Pancreas (tissue), 10 donors: Measurements from ENCODE around the gene MC4R. TPM values are rescaled to one million over a fixed set of nuclear protein-coding genes. Genes with fewer than 3 reads are reported as not detected.
A peak's percentile ranks its signal among the peaks of the same experiment; 100 is the strongest.
"Not testable (repeated sequence)": the region's sequence is repeated elsewhere in the genome, so short reads cannot be mapped to it uniquely, and the experiment has no call there.

Source experiments
- ATAC-seq, 4 donors: fragments of 200-7000 bp; cut with Tn5 transposase; one replicate each; pipeline versions ENCODE4 v1.8.0 to v1.9.1; 2020; ENCODE audit warnings: mild to moderate bottlenecking in 4 of 4, moderate library complexity in 4 of 4
- DNase-seq, 6 donors: peaks; one replicate each; pipeline ENCODE4 v3.0.0-alpha.2; 2020
- FAIRE-seq: peaks from 2 replicates; lab custom pipeline; 2012; peaks lifted over from hg19 to GRCh38; lab: Jason Lieb, UNC
- H3K27ac ChIP-seq, 4 donors: fragments of 200-600 bp; sonication (generic); 1 replicate in 3 of 4; 2 replicates in 1 of 4; pipeline versions ENCODE4 v1.5.0 to v1.8.0; 2020
- H3K27me3 ChIP-seq, 4 donors: fragments of 200-600 bp; one replicate each; pipeline ENCODE4 v1.8.0; 2021
- H3K36me3 ChIP-seq, 3 donors: fragments of 200-600 bp; sonication (generic) in 1 of 3; one replicate each; pipeline versions ENCODE4 v1.5.0 to v1.8.0; 2020 to 2021
- H3K4me1 ChIP-seq, 3 donors: fragments of 200-600 bp; one replicate each; pipeline ENCODE4 v1.8.0; 2021
- H3K4me3 ChIP-seq, 4 donors: fragments of 200-600 bp; sonication (generic) in 2 of 4; one replicate each; pipeline versions ENCODE4 v1.5.0 to v1.8.0; 2020 to 2021
- H3K9me3 ChIP-seq, 4 donors: fragments of 200-600 bp; one replicate each; pipeline ENCODE4 v1.8.0; 2021
- WGBS, 2 donors: extraction: QIAGEN DNeasy Blood & Tissue Kit; methylation state at CpG; one replicate each; pipeline ENCODE4 v1.1.7; 2013; 5-methylcytosine and 5-hydroxymethylcytosine counted together
- intact Hi-C, 3 donors: fragments of 100-400 bp; cut with DNase I; formaldehyde crosslinking; loops; one replicate each; pipeline versions ENCODE4 v1.11.1 to v1.14.2; 2022
- polyA plus RNA-seq, 2 donors: library from polyadenylated mRNA; stranded (reverse); fragments of 200-250 nt; gene quantifications; one replicate each; pipeline ENCODE4 v1.2.3, GENCODE V29; 2013
- total RNA-seq, 6 donors: library from RNA; stranded (reverse); fragmentation: NEBNext Ultra II Directional in 4 of 6; extraction: Animal tissue kit (Norgen Biotek cat#: 25700) in 4 of 6; gene quantifications; one replicate each; pipeline versions ENCODE4 v1.2.1 to v1.2.4, GENCODE V29; 2021 to 2023
- TF ChIP-seq, protein P1 (sequence below), 4 donors: fragments of 200-600 bp; sonication (generic) in 3 of 4; IDR thresholded peaks; one replicate each; pipeline versions ENCODE4 v1.5.0 to v1.8.0; 2021; ENCODE audit warnings: antibody characterized with exemption in 4 of 4
- donor health status: healthy with polysubstance abuse.
- donor health status: DM: no; HTN: no; CAD: no; lungs with moderate emphysema.
- donor health status: DM: no; HTN: no; CAD: no.
- donor health status: control.
- donor health status: control.
- donor health status: Bipolar disorder and iron deficiency.
- donor health status: DM: yes; HTN: yes; CAD: no.
- donor health status: DM: no; HTN: no; CAD: no.
- donor health status: DM: no; HTN: no; CAD: no.
- donor health status: DM: yes; HTN: yes; CAD: no.

Gene MC4R
- not detected for total RNA-seq
- under 1 TPM in 1 of 2 donors, not detected in 1; 0.05 TPM for polyA plus RNA-seq

DNA sequence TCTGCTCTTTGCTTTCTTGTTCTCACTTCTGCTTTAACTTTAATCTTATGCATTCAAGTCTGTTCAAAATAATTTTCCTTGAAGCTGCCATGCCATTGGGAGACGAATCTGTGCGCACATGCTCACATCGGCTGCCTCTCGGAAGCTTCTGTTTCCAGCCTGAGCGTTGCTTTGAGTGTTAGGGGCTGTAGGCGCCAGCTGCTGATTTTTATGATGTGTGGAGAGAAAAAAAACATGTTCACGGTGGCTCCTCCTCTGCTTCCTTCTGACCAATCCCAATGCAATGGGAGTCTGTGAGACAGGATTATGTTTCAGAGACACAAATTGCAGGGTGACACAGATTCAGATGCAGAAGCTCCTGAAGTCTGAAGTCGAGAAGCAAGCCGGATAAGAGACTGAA lies at the start of gene MC4R:
MC4R (minus strand) TSS at position 180 of the 400 bp plus-strand sequence. CDS start 426 bp downstream, outside the sequence.
- 1 to 2% methylated on average over 9 of the region's 9 CpGs for WGBS, 2 donors
- TF ChIP-seq, protein P1, sequence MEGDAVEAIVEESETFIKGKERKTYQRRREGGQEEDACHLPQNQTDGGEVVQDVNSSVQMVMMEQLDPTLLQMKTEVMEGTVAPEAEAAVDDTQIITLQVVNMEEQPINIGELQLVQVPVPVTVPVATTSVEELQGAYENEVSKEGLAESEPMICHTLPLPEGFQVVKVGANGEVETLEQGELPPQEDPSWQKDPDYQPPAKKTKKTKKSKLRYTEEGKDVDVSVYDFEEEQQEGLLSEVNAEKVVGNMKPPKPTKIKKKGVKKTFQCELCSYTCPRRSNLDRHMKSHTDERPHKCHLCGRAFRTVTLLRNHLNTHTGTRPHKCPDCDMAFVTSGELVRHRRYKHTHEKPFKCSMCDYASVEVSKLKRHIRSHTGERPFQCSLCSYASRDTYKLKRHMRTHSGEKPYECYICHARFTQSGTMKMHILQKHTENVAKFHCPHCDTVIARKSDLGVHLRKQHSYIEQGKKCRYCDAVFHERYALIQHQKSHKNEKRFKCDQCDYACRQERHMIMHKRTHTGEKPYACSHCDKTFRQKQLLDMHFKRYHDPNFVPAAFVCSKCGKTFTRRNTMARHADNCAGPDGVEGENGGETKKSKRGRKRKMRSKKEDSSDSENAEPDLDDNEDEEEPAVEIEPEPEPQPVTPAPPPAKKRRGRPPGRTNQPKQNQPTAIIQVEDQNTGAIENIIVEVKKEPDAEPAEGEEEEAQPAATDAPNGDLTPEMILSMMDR (IDR thresholded peaks at IDR 0.05), result no peak
- Histone ChIP-seq H3K27me3 (no peaks in the 10 kb centered on the region), H3K9me3 (no peaks in the 10 kb centered on the region), H3K36me3 (no peaks in the 10 kb centered on the region), H3K27ac (no peak within 1 kb of the TSS), H3K4me1 (no peaks in the 10 kb centered on the region), H3K4me3 (no peak within 1 kb of the TSS)
- intact Hi-C loops, result no loop called here
- FAIRE-seq (no peak), DNase-seq (no peak), ATAC-seq (peak in 3 of 4 donors; percentile 28 to 53 (median 53))

DNA sequence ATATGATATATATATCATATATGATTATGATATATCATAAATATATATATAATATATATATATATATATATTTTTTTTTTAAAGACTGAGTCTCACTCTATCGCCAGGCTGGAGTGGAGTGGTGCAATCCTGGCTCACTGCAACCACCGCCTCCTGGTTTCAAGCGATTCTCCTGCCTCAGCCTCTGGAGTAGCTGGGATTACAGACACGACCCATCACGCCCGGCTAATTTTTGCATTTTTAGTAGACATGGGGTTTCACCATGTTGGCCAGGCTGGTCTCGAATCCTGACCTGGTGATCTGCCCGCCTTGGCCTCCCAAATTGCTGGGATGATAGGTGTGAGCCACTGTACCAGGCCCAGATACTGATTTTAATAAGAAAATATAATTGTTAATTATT lies 49.7 kb upstream of the MC4R start:
- 79 to 89% methylated on average over 8 of the region's 8 CpGs for WGBS, 2 donors

DNA sequence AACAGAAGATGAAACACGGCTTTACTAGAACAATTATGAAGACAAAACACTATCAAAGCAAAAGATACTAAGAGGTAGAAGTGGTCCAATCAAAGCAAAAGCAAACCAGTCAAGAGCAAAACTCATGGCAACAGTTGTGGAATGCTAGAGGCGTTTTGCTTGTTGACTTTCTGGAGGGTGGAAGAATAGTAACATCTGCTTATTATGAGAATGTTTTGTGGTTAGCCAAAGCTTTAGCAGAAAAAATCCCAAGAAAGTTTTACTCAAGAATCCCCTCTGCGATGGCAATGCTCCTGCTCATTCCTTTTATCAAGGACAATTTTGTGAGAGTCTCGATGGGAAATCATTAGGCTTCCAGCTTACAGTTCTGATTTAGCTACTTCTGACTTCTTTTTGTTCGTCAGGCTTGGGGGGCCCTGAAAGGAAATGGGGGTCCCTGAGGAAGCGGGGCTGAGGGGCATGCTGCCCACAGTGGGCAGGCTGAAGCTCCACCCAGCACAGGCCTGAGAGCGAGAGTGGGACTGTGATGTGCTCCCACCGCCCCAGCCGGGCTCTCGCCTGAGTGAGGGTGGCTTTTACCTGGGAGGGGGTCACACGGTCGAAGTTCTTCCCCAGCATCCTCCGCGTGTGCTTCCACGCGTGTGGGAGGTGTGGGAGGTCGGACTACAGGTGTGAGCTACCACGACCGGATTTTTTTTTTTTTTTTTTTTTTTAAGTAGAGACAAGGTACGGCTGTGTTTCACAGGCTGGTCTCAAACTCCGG lies 49.0 kb upstream of the MC4R start:
- FAIRE-seq, result no peak
- intact Hi-C loops, result no loop called here
- no peaks in the 10 kb centered on the region for H3K27me3 ChIP-seq
- no peaks in the 10 kb centered on the region for H3K36me3 ChIP-seq
- TF ChIP-seq, protein P1 (IDR thresholded peaks at IDR 0.05), result no peak
- no peaks in the 10 kb centered on the region for H3K9me3 ChIP-seq
- 65 to 75% methylated on average over 21 of the region's 21 CpGs for WGBS, 2 donors
- no peak overlapping the region for H3K4me3 ChIP-seq
- no peaks in the 10 kb centered on the region for H3K4me1 ChIP-seq
- DNase-seq, result peak in 1 of 6 donors; percentile 34
- H3K27ac ChIP-seq, result no peak overlapping the region
- no peak for ATAC-seq

More for the DNA sequence above, 49.7 kb upstream of the MC4R start:
- H3K4me1 ChIP-seq, FAIRE-seq, H3K27ac ChIP-seq, H3K9me3 ChIP-seq, H3K4me3 ChIP-seq, H3K27me3 ChIP-seq, H3K36me3 ChIP-seq, DNase-seq, intact Hi-C loops, ATAC-seq: not testable (repeated sequence)

DNA sequence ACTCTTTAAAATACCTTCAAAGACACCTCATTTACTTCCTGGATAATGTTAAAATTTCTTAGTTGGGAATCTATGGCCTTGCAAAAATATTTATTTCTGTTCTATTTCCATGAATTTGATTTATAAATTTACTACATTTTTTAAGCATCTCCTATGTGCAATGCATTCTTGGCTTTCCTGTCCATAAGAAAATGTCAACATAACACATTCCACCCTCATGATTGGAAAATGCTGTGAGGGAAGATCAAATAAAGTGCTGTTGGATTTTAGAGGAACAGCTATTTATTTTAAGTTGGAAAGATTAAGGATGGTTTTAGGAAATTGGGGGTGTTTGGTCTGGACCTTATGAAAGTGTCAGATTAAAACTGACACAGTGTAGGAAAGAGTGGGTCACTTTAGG lies 45.4 kb upstream of the MC4R start:
- FAIRE-seq (no peak), ATAC-seq (no peak), DNase-seq (no peak)
- H3K4me3 ChIP-seq, result no peak overlapping the region
- TF ChIP-seq, protein P1 (IDR thresholded peaks at IDR 0.05), result no peak
- H3K27ac ChIP-seq, result no peak overlapping the region
- H3K27me3 ChIP-seq, result no peaks in the 10 kb centered on the region
- intact Hi-C loops, result no loop called here
- no peaks in the 10 kb centered on the region for H3K9me3 ChIP-seq
- no peaks in the 10 kb centered on the region for H3K4me1 ChIP-seq
- no peaks in the 10 kb centered on the region for H3K36me3 ChIP-seq

DNA sequence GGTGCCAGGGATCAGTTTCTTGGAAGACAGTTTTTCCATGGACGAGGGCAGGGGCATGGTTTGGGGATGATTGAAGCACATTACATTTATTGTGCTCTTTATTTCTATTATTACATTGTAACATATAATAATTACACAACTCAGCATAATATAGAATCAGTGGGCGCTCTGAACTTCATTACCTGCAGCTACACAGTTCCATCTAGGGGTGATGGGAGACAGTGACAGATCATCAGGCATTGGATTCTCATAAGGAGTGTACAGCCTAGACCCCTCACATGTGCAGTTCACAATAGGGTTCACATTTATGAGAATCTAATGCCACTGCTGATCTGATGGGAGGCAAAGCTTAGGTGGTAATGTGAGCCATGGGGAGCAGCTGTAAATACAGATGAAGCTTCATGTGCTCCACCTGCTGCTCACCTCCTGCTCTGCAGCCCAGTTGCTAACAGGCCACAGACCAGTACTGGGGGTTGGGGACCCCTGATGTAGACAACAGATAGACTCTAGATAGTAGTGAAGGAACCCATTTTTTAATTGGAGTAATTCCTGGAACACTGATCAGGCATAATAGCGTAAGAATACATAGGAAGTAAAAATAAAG lies 41.5 kb upstream of the MC4R start:
- Histone ChIP-seq H3K27me3 (no peaks in the 10 kb centered on the region), H3K9me3 (no peaks in the 10 kb centered on the region), H3K27ac (no peak overlapping the region), H3K36me3 (no peaks in the 10 kb centered on the region), H3K4me3 (no peak overlapping the region), H3K4me1 (no peaks in the 10 kb centered on the region)
- WGBS, 2 donors, result 67 to 81% methylated on average over 3 of the region's 3 CpGs
- TF ChIP-seq, protein P1 (IDR thresholded peaks at IDR 0.05), result no peak
- no peak for DNase-seq
- intact Hi-C loops, result no loop called here
- ATAC-seq, result no peak
- FAIRE-seq, result no peak
